ENCODE results near the gene PPM1E. TPM values are rescaled to one million over a fixed set of nuclear protein-coding genes. Genes with fewer than 3 reads are reported as not detected.

The PPM1E gene
- total and polyA plus RNA-seq, 2 experiments from 2014 or later, result 0.27 TPM; not detected in 1

DNA sequence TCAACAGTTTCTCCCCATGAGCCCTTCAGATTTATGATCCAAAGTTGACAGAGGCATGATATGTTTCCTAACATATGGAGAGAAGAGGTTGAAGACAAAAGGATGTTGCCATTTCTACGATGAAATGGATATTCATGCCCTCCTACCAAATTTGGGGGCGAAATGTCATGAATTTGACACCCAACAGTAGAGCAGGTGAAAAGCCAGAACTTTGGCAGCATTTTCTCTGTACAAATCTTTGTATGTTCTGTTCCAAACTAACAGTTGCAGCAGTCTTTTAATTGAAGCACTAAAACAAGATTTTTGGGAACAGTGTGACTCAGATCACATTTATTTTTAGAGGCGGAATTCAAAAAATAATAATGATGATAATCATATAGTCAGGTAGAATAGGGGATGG, 220.9 kb downstream of the PPM1E start:
- H3K27ac ChIP-seq, result no peak overlapping the region
- DNase-seq (ENCODE audit: low read depth in 1 of 2, low spot score in 1 of 2), result no peak
- no peaks in the 10 kb centered on the region for H3K36me3 ChIP-seq
- H3K27me3 ChIP-seq, result no peaks in the 10 kb centered on the region
- TF ChIP-seq, protein P1, sequence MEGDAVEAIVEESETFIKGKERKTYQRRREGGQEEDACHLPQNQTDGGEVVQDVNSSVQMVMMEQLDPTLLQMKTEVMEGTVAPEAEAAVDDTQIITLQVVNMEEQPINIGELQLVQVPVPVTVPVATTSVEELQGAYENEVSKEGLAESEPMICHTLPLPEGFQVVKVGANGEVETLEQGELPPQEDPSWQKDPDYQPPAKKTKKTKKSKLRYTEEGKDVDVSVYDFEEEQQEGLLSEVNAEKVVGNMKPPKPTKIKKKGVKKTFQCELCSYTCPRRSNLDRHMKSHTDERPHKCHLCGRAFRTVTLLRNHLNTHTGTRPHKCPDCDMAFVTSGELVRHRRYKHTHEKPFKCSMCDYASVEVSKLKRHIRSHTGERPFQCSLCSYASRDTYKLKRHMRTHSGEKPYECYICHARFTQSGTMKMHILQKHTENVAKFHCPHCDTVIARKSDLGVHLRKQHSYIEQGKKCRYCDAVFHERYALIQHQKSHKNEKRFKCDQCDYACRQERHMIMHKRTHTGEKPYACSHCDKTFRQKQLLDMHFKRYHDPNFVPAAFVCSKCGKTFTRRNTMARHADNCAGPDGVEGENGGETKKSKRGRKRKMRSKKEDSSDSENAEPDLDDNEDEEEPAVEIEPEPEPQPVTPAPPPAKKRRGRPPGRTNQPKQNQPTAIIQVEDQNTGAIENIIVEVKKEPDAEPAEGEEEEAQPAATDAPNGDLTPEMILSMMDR (IDR thresholded peaks at IDR 0.05; ENCODE audit: low read depth, low read length), result no peak
- H3K4me1 ChIP-seq (ENCODE audit: low read depth), result peaks cover under 1% of the 10 kb centered on the region
- H3K9me3 ChIP-seq (ENCODE audit: low read depth), result no peaks in the 10 kb centered on the region
- no peak overlapping the region for H3K4me3 ChIP-seq

DNA sequence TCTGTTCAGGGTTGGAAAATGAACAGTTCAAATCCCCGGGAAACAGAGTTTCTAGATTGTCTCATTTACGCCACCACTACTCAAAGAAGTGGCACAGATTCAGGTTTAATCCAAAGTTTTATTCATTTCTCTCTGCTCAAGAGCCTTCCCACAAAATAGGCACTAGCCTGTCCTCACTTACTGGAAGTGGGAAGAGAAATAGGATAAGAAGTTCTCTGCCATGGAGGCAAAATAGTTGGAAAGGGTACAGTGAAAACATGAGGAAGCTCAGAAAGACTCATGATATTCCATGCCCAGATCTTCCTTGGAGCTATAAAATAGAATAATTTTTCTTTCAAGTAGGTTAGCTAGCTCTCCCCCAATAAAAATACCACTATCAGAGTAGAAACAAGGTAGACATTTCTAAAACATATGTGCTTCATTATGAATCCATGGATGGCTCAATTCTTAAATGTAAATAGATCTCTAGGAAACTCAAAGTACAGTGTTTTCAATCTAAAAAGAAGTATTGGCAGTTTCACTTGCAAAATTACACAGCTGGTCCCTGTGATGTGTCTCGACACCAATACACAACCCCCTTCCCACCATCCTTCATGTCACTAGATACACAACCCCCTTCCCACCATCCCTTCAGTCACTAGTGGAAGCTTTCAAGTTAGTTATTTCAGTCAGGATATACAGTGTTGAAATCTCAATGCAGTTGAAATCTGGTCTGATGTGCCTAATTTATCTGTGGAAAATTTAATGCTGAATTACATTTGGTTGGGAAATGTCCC, 225.2 kb downstream of the PPM1E start:
- no peaks in the 10 kb centered on the region for H3K9me3 ChIP-seq (ENCODE audit: low read depth)
- TF ChIP-seq, protein P1 (IDR thresholded peaks at IDR 0.05; ENCODE audit: low read depth, low read length), result no peak
- no peak overlapping the region for H3K27ac ChIP-seq
- peaks cover 7% of the 10 kb centered on the region for H3K4me1 ChIP-seq (ENCODE audit: low read depth)
- DNase-seq (ENCODE audit: low read depth in 1 of 2, low spot score in 1 of 2), result no peak
- no peaks in the 10 kb centered on the region for H3K27me3 ChIP-seq
- no peaks in the 10 kb centered on the region for H3K36me3 ChIP-seq
- H3K4me3 ChIP-seq, result no peak overlapping the region

DNA sequence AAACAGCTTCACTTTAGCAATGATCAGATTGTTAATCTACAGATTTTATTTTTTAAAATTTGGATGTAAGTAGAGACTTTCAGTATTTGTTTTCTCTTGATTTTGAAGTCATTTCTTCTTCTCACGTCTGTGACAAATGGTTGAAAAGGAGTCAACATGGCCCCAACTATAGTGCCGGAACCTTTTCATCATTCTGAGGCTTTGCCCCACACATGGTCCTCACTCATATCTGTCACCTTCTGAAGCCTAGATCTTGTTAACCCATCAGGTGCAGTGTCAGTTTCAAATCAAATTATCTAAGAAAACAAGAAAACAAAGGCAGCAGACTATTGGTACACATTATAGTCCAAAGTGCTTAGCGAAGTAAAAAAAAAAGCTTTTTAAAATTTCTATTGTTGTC, 227.0 kb downstream of the PPM1E start:
- no peak for DNase-seq (ENCODE audit: low read depth in 1 of 2, low spot score in 1 of 2)
- no peaks in the 10 kb centered on the region for H3K9me3 ChIP-seq (ENCODE audit: low read depth)
- no peak overlapping the region for H3K4me3 ChIP-seq
- TF ChIP-seq, protein P1 (IDR thresholded peaks at IDR 0.05; ENCODE audit: low read depth, low read length), result no peak
- H3K27ac ChIP-seq, result no peak overlapping the region
- peaks cover 7% of the 10 kb centered on the region for H3K4me1 ChIP-seq (ENCODE audit: low read depth)
- no peaks in the 10 kb centered on the region for H3K36me3 ChIP-seq
- no peaks in the 10 kb centered on the region for H3K27me3 ChIP-seq

DNA sequence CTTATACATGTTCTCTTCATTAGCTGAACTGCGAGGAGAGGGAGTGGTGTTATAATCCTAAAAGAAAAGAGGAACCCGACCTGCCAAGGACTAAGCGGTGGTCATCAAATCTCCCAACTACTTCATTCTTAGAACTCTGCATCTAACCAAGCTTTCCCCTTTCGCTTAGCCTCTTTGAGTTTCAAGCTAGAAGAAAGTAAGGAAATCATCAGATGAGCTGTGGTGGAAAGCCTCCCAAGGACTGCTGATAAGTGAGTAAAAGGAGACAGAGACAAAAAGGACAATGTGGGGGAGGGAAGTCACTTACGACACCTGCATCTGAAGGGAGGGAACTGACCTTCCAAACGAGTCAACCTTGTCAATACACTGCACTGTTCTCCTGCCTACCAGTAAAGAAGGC, 229.7 kb downstream of the PPM1E start:
- TF ChIP-seq, protein P1 (IDR thresholded peaks at IDR 0.05; ENCODE audit: low read depth, low read length), result no peak
- DNase-seq (ENCODE audit: low read depth in 1 of 2, low spot score in 1 of 2), result no peak
- H3K9me3 ChIP-seq (ENCODE audit: low read depth), result no peaks in the 10 kb centered on the region
- no peaks in the 10 kb centered on the region for H3K36me3 ChIP-seq
- no peaks in the 10 kb centered on the region for H3K27me3 ChIP-seq
- H3K27ac ChIP-seq, result no peak overlapping the region
- H3K4me3 ChIP-seq, result no peak overlapping the region
- peaks cover 7% of the 10 kb centered on the region for H3K4me1 ChIP-seq (ENCODE audit: low read depth)

DNA sequence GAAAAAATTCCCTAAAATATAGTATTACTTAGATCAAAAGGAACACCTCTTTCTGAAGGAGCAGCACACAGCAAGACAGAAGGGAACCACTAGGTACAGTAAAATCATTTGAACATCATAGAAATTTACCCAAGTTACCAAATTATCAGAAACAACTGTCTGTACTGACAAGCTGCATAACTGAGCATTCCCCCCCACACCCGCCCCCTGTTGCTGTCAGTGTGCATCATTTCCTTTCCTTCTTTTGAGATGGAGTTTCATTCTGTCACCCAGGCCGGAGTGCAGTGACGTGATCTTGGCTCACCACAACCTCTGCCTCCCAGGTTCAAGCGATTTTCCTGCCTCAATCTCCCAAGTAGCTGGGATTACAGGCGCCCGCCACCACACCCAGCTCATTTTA, 230.3 kb downstream of the PPM1E start:
- Histone ChIP-seq H3K36me3 (no peaks in the 10 kb centered on the region), H3K9me3 (ENCODE audit: low read depth) (no peaks in the 10 kb centered on the region), H3K27ac (no peak overlapping the region), H3K4me1 (ENCODE audit: low read depth) (peaks cover 7% of the 10 kb centered on the region), H3K27me3 (no peaks in the 10 kb centered on the region), H3K4me3 (no peak overlapping the region)
- TF ChIP-seq, protein P1 (IDR thresholded peaks at IDR 0.05; ENCODE audit: low read depth, low read length), result no peak
- peak in 1 of 2 donors; percentile 19 for DNase-seq (ENCODE audit: low read depth in 1 of 2, low spot score in 1 of 2)

Measured in cardiac muscle cell (in vitro differentiated cells and primary cell).